Right renal pelvis (tissue), 4 donors: Measurements from ENCODE around the gene FCGR2B. TPM values are rescaled to one million over a fixed set of nuclear protein-coding genes. Genes with fewer than 3 reads are reported as not detected.

Experiments
- DNase-seq, 4 donors: peaks; one replicate each; pipeline ENCODE4 v3.0.0-alpha.2; 2013; ENCODE audit warnings: low read depth in 4 of 4, low spot score in 3 of 4, missing footprints in 1 of 4
- polyA plus RNA-seq, 4 donors: library from polyadenylated mRNA; unstranded; fragments of 120-200 nt; gene quantifications; one replicate each; pipeline ENCODE4 v1.2.1, GENCODE V29; 2013; ENCODE audit not compliant: insufficient read length in 4 of 4

FCGR2B gene
- polyA plus RNA-seq, 4 donors = 0.53 to 1.7 (median 0.89) TPM

- DNase-seq = no peak
Measured at GRCh38 chr1:161727256-161727924, 64.4 kb downstream of the FCGR2B start.

Other genes with a start within 250 kb of the FCGR2B start
- 1 to 10 TPM; 5.0 to 8.3 (median 5.3) TPM for gene FCGR2A, start 157.7 kb upstream of the FCGR2B start, polyA plus RNA-seq
- gene HSPA6, start 138.6 kb upstream of the FCGR2B start, polyA plus RNA-seq = under 1 TPM; 0.34 to 0.49 (median 0.44) TPM
- gene FCGR3A, start 113.3 kb upstream of the FCGR2B start, polyA plus RNA-seq = 1 to 10 TPM; 1.2 to 2.4 (median 1.5) TPM
- gene FCGR3B, start 32.0 kb upstream of the FCGR2B start, polyA plus RNA-seq = under 1 TPM in 3 of 4 donors, not detected in 1; 0.21 to 0.97 (median 0.39) TPM
- under 1 TPM in 3 of 4 donors, not detected in 1; 0.11 to 0.34 (median 0.12) TPM for gene FCRLA, start 44.1 kb downstream of the FCGR2B start, polyA plus RNA-seq
- 1 to 10 TPM; 3.6 to 6.8 (median 5.0) TPM for gene FCRLB, start 58.4 kb downstream of the FCGR2B start, polyA plus RNA-seq
- gene DUSP12, start 86.6 kb downstream of the FCGR2B start, polyA plus RNA-seq = 10 to 100 TPM; 31.1 to 41.5 (median 37.5) TPM
- 10 to 100 TPM; 31.7 to 35.8 (median 34.8) TPM for gene ATF6, start 103.2 kb downstream of the FCGR2B start, polyA plus RNA-seq